Left renal pelvis (tissue), 4 donors: ENCODE data around the gene MTHFR. TPM values are rescaled to one million over a fixed set of nuclear protein-coding genes. Genes with fewer than 3 reads are reported as not detected.

ENCODE experiments used
- DNase-seq, 4 donors: peaks; one replicate each; pipeline ENCODE4 v3.0.0-alpha.2; 2013; ENCODE audit warnings: low read depth in 4 of 4, low spot score in 3 of 4
- polyA plus RNA-seq, 4 donors: library from polyadenylated mRNA; unstranded; fragments of 120-200 nt; gene quantifications; one replicate each; pipeline ENCODE4 v1.2.1, GENCODE V29; 2013; ENCODE audit not compliant: insufficient read length in 4 of 4

Gene MTHFR
- polyA plus RNA-seq, 4 donors = 15.2 to 20.6 (median 18.9) TPM

GRCh38 chr1:11736746-11737639 is 68.8 kb downstream of the MTHFR start:
- DNase-seq = no peak

GRCh38 chr1:11735854-11736745 is 69.7 kb downstream of the MTHFR start, which contains the start of gene AGTRAP:
Gene AGTRAP, plus strand, starts transcription at chr1:11736136. Its CDS starts 73 bp downstream, at chr1:11736209.
- peak; percentile 83 to 87 (median 84) for DNase-seq

Other genes starting within 250 kb of the MTHFR start
- gene FBXO2, start 151.5 kb downstream of the MTHFR start, polyA plus RNA-seq = 1 to 10 TPM in 2 of 4 donors, under 1 TPM in 2; 0.30 to 1.8 (median 1.1) TPM
- gene FBXO44, start 151.1 kb downstream of the MTHFR start, polyA plus RNA-seq = 10 to 100 TPM in 3 of 4 donors, 1 to 10 TPM in 1; 6.0 to 21.1 (median 14.8) TPM
- 1 to 10 TPM; 2.7 to 5.1 (median 4.5) TPM for gene FBXO6, start 141.8 kb downstream of the MTHFR start, polyA plus RNA-seq
- 10 to 100 TPM; 26.4 to 46.8 (median 39.7) TPM for gene MAD2L2, start 124.8 kb downstream of the MTHFR start, polyA plus RNA-seq
- gene DRAXIN, start 114.3 kb downstream of the MTHFR start, polyA plus RNA-seq = 1 to 10 TPM in 1 of 4 donors, under 1 TPM in 3; 0.46 to 1.2 (median 0.95) TPM
- gene AGTRAP, start 69.8 kb downstream of the MTHFR start, polyA plus RNA-seq = 10 to 100 TPM; 19.1 to 49.3 (median 38.9) TPM
- under 1 TPM in 2 of 4 donors, not detected in 2; 0.10 to 0.15 TPM for gene C1orf167, start 43.8 kb downstream of the MTHFR start, polyA plus RNA-seq
- 10 to 100 TPM; 13.8 to 28.3 (median 18.6) TPM for gene CLCN6, start 227 bp upstream of the MTHFR start, polyA plus RNA-seq
- gene NPPA, start 41.8 kb upstream of the MTHFR start, polyA plus RNA-seq = under 1 TPM in 3 of 4 donors, not detected in 1; 0.56 to 0.73 (median 0.59) TPM
- under 1 TPM in 1 of 4 donors, not detected in 3; 0.37 TPM for gene NPPB, start 53.0 kb upstream of the MTHFR start, polyA plus RNA-seq
- 10 to 100 TPM; 29.4 to 46.9 (median 39.4) TPM for gene KIAA2013, start 120.5 kb upstream of the MTHFR start, polyA plus RNA-seq
- 100 to 1,000 TPM in 3 of 4 donors, 10 to 100 TPM in 1; 90.3 to 179 (median 107) TPM for gene PLOD1, start 128.8 kb upstream of the MTHFR start, polyA plus RNA-seq
- 10 to 100 TPM; 59.4 to 69.5 (median 64.0) TPM for gene MFN2, start 174.5 kb upstream of the MTHFR start, polyA plus RNA-seq
- 10 to 100 TPM; 20.4 to 38.1 (median 22.4) TPM for gene MIIP, start 213.5 kb upstream of the MTHFR start, polyA plus RNA-seq